Measurements from ENCODE around the gene OSBP2.
"Not testable (repeated sequence)": the region's sequence is repeated elsewhere in the genome, so short reads cannot be mapped to it uniquely, and the experiment has no call there.

The OSBP2 gene

GRCh38 chr22:30694640-30695350, at the start of gene OSBP2:
OSBP2 (plus strand) TSS chr22:30694874; CDS start chr22:30694910, 36 bp downstream.
- DNase-seq = peak; percentile 39

- no peak for DNase-seq
These were observed 48.0 kb upstream of the OSBP2 start for GRCh38 chr22:30646518-30647160.

DNA sequence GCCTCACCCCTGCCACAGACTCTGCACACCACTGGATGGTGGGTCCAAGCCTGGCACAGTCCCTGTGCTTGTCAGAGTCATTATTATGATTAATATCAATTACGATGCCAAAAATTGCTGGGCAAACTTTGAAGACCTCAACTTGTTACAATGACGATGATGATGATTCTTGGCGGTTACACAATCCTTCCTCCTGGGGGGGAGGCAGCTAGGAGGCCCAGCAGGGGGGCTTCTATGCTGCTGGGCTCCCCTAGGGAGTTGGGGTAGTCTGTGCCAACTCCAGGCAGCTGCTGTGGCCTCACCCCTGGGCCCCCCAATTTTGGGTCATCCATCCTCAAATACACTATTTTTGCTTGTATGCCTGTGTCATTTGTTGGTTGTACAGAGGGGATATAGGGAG, 47.1 kb upstream of the OSBP2 start:
- DNase-seq = no peak

GRCh38 chr22:30648825-30649224, 45.8 kb upstream of the OSBP2 start:
- DNase-seq = no peak

DNA sequence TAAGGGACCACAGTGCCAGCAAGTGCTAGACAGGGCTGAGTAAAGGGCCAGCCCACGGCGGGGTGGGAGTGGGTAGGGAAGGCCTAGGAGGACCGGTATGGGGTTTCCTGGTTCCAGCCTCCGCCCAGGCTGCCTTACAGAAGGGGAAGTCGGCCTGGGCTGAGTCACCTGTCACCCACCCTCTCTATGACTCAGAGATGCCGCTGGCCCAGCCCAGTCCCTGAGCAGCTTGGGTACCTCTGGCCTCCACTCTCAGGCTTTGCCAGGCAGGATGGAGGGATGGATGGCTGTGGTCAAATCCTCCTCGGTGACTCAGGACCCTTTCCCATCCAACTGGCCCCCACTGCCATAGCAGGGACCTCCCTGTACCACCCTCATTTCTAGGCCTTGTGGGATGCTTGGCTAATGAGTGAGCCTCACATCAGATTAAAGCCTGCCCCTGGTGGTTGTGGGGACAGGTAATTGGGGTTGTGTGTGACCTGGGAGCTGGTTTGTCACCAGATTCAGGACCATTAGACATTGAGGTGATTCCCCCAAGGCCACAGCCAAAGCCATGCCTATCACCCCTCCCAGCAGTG, 45.2 kb upstream of the OSBP2 start:
- DNase-seq = no peak

DNA sequence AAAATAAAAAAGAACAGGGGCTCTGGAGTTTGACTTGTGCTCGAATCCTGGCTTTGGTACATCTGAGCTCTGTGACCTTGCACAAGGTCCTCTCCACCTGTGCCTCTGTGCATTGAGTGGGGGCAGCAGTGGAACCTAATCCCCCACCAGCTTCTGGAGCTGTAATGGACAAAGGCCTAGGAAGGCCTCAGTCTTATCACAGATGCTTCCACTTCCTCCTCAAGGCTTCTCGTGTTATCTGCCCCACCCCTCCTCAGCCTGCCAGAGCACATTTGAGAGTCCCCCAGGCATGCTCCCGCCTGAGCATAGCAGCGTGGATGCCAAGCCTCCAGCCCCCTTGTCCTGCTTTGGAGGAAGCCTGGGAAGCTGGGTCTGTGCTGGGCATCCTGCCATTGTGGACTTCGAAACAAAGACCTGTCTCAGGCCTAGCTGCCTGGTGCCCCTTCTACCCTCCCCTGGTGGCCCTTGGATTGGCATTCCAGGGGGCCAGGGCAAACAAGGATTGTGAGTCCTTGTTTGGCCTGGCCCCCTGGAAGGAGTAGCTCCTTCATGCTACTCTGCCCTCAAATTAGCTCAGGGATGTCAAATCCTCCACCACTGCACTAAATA, 44.1 kb upstream of the OSBP2 start:
- no peak for DNase-seq

- DNase-seq = no peak
These were observed 41.8 kb upstream of the OSBP2 start for GRCh38 chr22:30652852-30653251.

DNA sequence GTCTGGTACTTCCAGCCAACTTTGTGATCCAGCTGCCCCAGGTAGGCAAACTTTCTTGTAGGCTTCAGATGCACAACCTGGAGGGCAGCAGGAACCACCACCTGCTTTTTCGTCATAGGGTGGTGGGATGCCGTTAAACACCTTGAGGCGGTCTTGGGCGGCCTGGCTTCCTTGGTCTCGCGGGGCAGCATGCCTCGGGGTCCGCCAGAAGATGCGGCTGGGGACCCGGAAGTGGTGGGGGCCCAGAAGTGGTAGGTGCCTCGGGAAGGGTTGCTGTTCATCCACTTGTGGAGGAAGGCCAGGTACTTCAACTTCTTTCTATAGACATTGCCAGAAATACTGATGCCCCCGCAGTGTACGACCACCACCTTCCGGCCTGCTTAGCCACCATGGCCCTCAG, 40.3 kb upstream of the OSBP2 start:
- DNase-seq = no peak

- DNase-seq = no peak
These were observed 39.1 kb upstream of the OSBP2 start for GRCh38 chr22:30655532-30655931.

- peak; percentile 91 for DNase-seq
These were observed 32.6 kb upstream of the OSBP2 start for GRCh38 chr22:30662040-30662439.

- DNase-seq = no peak
These were observed 29.9 kb upstream of the OSBP2 start for GRCh38 chr22:30664798-30665197.

- DNase-seq = no peak
These were observed 29.4 kb upstream of the OSBP2 start for GRCh38 chr22:30665266-30665665.

DNA sequence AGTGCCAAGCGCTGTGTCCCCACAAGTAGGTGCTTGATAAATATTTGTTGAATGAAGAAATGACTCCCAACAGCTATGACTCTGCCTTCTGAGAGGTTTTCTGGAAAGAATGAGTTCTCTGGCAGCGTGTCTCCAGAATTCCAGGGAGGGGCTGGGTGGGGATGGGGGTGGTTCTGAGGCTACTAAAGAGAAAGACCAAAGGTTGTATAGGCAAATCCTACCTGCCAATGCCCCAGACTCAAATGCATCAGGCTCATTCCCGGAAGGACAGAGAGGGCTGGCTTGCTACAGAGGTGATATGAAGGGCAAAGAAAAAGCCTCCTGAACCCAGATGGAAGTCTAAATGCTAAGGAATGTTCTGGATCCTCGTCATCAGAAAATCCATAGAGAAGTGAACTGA, 28.9 kb upstream of the OSBP2 start:
- DNase-seq = no peak

DNA sequence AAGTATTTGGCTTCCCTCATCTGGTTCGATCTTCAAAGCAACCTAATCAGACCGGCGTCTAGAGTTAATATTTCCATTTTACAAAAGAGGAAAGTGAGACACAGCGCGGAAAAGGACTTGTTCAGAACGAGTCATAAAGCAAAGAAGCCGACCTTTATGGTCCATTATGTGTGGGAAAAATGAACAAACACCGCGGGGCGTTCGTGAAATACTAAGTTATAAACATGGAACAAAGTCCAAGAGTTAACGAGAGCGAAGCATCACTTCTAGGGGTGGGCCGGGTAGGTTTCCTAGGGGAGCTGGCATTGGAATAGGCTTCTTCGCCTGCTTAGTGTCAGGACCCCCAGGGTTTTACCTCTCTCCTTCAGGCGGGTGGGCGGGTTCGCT, 27.6 kb upstream of the OSBP2 start:
- DNase-seq = no peak

- peak; percentile 84 for DNase-seq
These were observed 26.9 kb upstream of the OSBP2 start, which contains the start of gene DUSP18 for GRCh38 chr22:30667494-30668385. DUSP18 (minus strand) TSS chr22:30667875; CDS start chr22:30664003, 3,872 bp downstream.

DNA sequence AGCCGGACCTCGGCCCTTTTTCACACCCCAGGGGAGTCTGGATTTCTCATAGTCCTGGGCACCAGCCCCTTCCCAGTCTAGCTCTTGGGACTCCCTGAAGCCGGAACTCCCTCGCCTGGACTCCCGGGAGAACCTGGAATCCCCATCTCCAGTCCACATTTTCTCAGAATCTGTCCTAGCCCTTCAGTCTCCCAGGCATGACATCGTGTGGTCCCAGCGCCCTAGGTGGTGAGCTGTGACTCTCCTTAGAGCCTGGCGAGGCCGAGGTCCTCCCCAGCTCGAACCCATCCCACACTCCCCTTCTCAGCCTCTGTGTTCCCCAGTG, 26.3 kb upstream of the OSBP2 start:
- DNase-seq = no peak

DNA sequence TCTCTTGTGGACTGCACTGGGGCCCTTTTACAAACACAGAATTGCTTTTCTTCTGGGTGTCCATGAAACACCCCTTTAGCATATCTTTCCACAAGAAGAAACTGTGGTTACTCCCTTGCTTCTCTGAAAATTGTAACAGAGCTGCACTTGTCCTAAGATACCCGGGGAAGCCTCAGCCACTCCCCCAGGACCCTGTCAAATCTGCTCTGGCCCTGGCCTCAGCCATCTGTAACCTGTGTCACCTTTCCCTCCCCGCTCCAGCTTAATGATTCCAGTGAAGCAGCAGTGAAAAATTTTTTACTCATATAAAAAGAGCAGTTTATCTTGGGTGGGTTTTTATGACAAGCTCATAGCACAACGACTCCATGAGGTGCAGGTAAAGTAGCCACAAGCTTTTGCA, 23.6 kb upstream of the OSBP2 start:
- no peak for DNase-seq

- no peak for DNase-seq
These were observed 21.5 kb upstream of the OSBP2 start for GRCh38 chr22:30673136-30673535.

- DNase-seq = no peak
These were observed 20.2 kb upstream of the OSBP2 start for GRCh38 chr22:30674482-30674881.

DNA sequence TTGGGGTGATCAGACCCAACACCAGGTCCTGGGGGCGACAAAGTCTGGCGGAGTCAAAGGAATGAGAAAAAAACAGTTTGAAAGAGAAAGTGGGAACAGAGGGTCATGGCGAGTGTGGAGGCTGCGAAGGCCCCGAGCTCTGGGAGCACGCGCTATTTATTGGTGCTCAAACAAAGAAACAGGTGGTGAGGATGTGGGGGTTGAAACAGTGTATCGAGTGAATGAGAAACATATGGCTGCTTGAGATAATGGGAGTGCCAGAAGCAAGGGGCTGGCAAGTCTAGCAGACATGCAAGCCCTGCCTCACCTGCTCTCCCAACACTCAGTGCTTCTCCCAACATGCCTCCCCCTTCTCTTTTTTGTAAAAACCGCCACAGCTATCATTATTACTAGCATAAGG, 19.2 kb upstream of the OSBP2 start:
- no peak for DNase-seq

GRCh38 chr22:30676565-30676964, 18.1 kb upstream of the OSBP2 start:
- not testable (repeated sequence) for DNase-seq

- DNase-seq = not testable (repeated sequence)
These were observed 14.6 kb upstream of the OSBP2 start for GRCh38 chr22:30679895-30680690.
